Fibroblast of lung (primary cell): ENCODE results near the gene DPM3. TPM values are rescaled to one million over a fixed set of nuclear protein-coding genes. Genes with fewer than 3 reads are reported as not detected.

ENCODE experiments used
- DNase-seq, 2 donors: peaks; one replicate each; pipeline versions ENCODE4 v3.0.0 to v3.0.0-alpha.2; 2010; ENCODE audit warnings: low read depth in 2 of 2
- H2AFZ ChIP-seq: 2 replicates; pipeline ENCODE4 v1.5.1; 2012; ENCODE audit warnings: low read length, control low read depth, inconsistent platforms
- H3K27ac ChIP-seq: 2 replicates; pipeline ENCODE4 v1.5.1; 2011; ENCODE audit warnings: low read length, control low read depth; ENCODE audit not compliant: insufficient read depth
- H3K27me3 ChIP-seq: 2 replicates; pipeline ENCODE4 v1.5.1; 2011; ENCODE audit warnings: mild to moderate bottlenecking, low read length; ENCODE audit not compliant: control insufficient read depth, insufficient read depth
- H3K36me3 ChIP-seq: 2 replicates; pipeline ENCODE4 v1.5.1; 2011; ENCODE audit warnings: low read length; ENCODE audit not compliant: control insufficient read depth, insufficient read depth
- H3K4me1 ChIP-seq: 2 replicates; pipeline ENCODE4 v1.5.1; 2011; ENCODE audit warnings: low read length; ENCODE audit not compliant: control insufficient read depth, insufficient read depth; ENCODE audit errors: extremely low read depth
- H3K4me2 ChIP-seq: 2 replicates; pipeline ENCODE4 v1.5.1; 2011; ENCODE audit warnings: low read length, control low read depth; ENCODE audit not compliant: insufficient read depth; ENCODE audit errors: extremely low read depth
- H3K4me3 ChIP-seq, 4 experiments: fragments of 200-600 bp in 1 of 4; sonication (generic) in 1 of 4; replicated peaks in 1 of 4; 2 replicates each; pipeline ENCODE4 v1.5.1; 2011 to 2016; ENCODE audit warnings: low read length in 4 of 4, low read depth in 3 of 4, mild to moderate bottlenecking in 3 of 4, control low read depth in 2 of 4, inconsistent platforms in 1 of 4, mixed read lengths in 1 of 4; ENCODE audit not compliant: insufficient read depth in 1 of 4; ENCODE audit errors: control extremely low read depth in 1 of 4
- H3K79me2 ChIP-seq: 2 replicates; pipeline ENCODE4 v1.5.1; 2012; ENCODE audit warnings: mild to moderate bottlenecking, low read length, inconsistent platforms; ENCODE audit not compliant: control insufficient read depth, insufficient read depth
- H3K9ac ChIP-seq: 2 replicates; pipeline ENCODE4 v1.5.1; 2011; ENCODE audit warnings: mild to moderate bottlenecking, low read length, control low read depth; ENCODE audit not compliant: insufficient read depth
- H3K9me3 ChIP-seq: 2 replicates; pipeline ENCODE4 v1.5.1; 2012; ENCODE audit warnings: low read depth, low read length; ENCODE audit not compliant: control insufficient read depth, insufficient read depth
- H4K20me1 ChIP-seq: 2 replicates; pipeline ENCODE4 v1.5.1; 2011; ENCODE audit warnings: low read length; ENCODE audit not compliant: control insufficient read depth, insufficient read depth; ENCODE audit errors: extremely low read depth
- EZH2 ChIP-seq: IDR thresholded peaks from 2 replicates; pipeline ENCODE4 v1.5.1; 2012; ENCODE audit warnings: low read length, control low read depth, mild to moderate bottlenecking; ENCODE audit errors: missing control alignments
- polyA plus RNA-seq, 2 donors: library from polyadenylated mRNA; depleted of rRNA in 1 of 2; stranded (reverse) in 1 of 2; unstranded in 1 of 2; fragments of >200 nt; gene quantifications; 2 replicates each; pipeline ENCODE4 v1.2.1, GENCODE V29; 2011 to 2012; ENCODE audit warnings: missing spikeins in 1 of 2
- total RNA-seq: library from RNA; depleted of rRNA; stranded (reverse); fragments of >200 nt; gene quantifications from 2 replicates; pipeline ENCODE4 v1.2.1, GENCODE V29; 2014
- TF ChIP-seq, protein P1 (sequence below), 2 donors: IDR thresholded peaks in 1 of 2; conservative IDR thresholded peaks in 1 of 2; 1 replicate in 1 of 2; 2 replicates in 1 of 2; pipeline ENCODE4 v1.5.1; 2011 to 2012; ENCODE audit warnings: low read length in 2 of 2, control low read depth in 1 of 2, inconsistent platforms in 1 of 2, low read depth in 1 of 2, mild to moderate bottlenecking in 1 of 2

The DPM3 gene
- total and polyA plus RNA-seq, 2 donors (not counting 1 experiment from before 2014, with no cell fraction given), result 31.9 to 40.5 TPM

DNA sequence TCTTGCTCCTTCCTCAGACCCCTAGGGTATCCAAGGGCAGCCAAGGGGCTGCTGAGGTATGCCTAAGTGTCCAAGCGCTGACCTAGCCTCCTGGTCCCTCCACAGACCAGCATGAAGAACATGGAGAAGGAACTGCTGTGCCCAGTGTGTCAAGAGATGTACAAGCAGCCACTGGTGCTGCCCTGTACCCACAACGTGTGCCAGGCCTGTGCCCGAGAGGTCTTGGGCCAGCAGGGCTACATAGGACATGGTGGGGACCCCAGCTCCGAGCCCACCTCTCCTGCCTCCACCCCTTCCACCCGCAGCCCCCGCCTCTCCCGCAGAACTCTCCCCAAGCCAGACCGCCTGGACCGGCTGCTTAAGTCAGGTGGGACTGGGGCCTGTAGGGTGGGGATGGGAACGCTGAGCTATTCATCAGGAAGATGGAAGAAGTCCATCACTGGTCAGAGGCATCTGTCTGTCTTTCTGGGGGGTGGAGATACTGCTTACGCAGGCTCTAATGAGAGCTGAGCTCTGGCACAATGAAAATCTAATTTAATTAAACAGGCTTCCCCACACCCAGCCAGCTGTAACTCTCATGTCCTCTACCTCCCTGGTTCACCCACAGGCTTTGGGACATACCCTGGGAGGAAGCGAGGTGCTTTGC lies 35.1 kb upstream of the DPM3 start:
- Histone ChIP-seq H3K9me3 (no peaks in the 10 kb centered on the region), H2AFZ (no peak overlapping the region), H3K4me3 (peak overlapping the region in 2 of 4 experiments; percentile 76 to 93), H3K79me2 (peaks cover 11% of the 10 kb centered on the region), H3K27me3 (no peaks in the 10 kb centered on the region), H3K27ac (no peak overlapping the region), H4K20me1 (no peaks in the 10 kb centered on the region), H3K4me2 (peak overlapping the region; percentile 51), H3K4me1 (peaks cover 8% of the 10 kb centered on the region), H3K9ac (no peak overlapping the region), H3K36me3 (peaks cover 16% of the 10 kb centered on the region)
- TF ChIP-seq, protein P1, sequence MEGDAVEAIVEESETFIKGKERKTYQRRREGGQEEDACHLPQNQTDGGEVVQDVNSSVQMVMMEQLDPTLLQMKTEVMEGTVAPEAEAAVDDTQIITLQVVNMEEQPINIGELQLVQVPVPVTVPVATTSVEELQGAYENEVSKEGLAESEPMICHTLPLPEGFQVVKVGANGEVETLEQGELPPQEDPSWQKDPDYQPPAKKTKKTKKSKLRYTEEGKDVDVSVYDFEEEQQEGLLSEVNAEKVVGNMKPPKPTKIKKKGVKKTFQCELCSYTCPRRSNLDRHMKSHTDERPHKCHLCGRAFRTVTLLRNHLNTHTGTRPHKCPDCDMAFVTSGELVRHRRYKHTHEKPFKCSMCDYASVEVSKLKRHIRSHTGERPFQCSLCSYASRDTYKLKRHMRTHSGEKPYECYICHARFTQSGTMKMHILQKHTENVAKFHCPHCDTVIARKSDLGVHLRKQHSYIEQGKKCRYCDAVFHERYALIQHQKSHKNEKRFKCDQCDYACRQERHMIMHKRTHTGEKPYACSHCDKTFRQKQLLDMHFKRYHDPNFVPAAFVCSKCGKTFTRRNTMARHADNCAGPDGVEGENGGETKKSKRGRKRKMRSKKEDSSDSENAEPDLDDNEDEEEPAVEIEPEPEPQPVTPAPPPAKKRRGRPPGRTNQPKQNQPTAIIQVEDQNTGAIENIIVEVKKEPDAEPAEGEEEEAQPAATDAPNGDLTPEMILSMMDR (conservative IDR thresholded peaks at IDR 0.05 in 1 of 2, IDR thresholded peaks at IDR 0.05 in 1 of 2; ENCODE audit: low read depth in 1 of 2, low read length in 2 of 2), result no peak
- TF ChIP-seq EZH2, result no peak
- no peak for DNase-seq

DNA sequence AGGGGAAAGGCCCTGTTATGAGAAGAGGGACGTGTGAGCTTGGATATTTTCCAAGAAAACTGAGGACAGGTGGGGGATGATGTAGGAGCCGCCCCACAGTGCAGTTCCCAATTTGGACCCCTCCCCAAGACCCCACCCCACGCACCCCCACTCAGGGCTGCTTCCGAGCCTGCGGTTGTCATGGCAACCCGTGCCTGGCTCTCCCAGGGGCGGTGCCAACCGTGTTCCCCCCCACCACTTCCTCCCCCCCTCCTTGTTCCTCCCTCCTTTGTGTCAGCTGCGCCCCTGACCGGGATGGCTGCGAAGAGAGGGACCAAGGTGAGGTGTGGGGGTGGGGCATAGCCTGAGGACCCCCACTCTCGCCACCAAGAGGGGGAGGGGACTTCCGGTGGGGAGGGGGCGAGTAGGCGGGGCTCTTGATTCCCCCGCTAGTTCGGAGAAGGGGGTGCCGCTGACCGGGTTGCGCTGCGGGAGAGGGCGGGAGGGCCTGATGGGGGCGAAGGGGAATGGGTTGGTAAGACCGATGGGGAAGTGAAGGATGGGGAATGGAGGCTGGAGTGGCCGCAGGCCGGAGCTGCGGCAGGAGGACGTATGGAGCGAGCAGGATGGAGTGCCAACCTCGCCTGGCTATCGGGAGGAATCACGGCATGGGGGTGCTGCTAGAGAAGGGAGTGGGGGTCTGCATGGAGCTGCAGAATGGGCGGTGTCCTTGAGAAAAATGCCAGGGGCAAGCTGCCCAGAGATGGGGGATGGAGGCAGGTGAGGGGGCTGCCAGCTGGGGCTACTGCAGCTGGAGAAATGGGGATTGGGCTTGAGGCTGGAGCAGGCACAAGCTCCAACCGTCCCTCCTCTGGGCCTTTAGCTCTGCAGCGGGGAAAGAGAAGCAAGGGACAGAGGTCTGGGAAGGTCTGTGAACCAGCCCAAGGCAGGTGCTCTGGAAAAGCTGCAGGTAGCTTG lies 34.3 kb upstream of the DPM3 start:
- Histone ChIP-seq H3K4me2 (peak overlapping the region; percentile 93), H4K20me1 (no peaks in the 10 kb centered on the region), H3K4me1 (peaks cover 8% of the 10 kb centered on the region), H3K36me3 (peaks cover 13% of the 10 kb centered on the region), H3K27me3 (no peaks in the 10 kb centered on the region), H3K4me3 (peak overlapping the region; percentile 76 to 97 (median 94)), H3K27ac (peak overlapping the region; percentile 10), H2AFZ (peak overlapping the region; percentile 73), H3K9ac (peak overlapping the region; percentile 44), H3K9me3 (no peaks in the 10 kb centered on the region), H3K79me2 (peaks cover 11% of the 10 kb centered on the region)
- TF ChIP-seq EZH2, result no peak
- TF ChIP-seq, protein P1 (conservative IDR thresholded peaks at IDR 0.05 in 1 of 2, IDR thresholded peaks at IDR 0.05 in 1 of 2; ENCODE audit: low read depth in 1 of 2, low read length in 2 of 2), result no peak
- peak; percentile 31 to 34 for DNase-seq
